HG02610 (cell line): Measurements from ENCODE around the gene SAC3D1.
A peak's percentile ranks its signal among the peaks of the same experiment; 100 is the strongest.
"Not testable (repeated sequence)": the region's sequence is repeated elsewhere in the genome, so short reads cannot be mapped to it uniquely, and the experiment has no call there.

ENCODE experiments used
- ATAC-seq: cut with Tn5 transposase; IDR thresholded peaks from one replicate; pipeline ENCODE4 v1.9.1; 2021; ENCODE audit warnings: mild to moderate bottlenecking, moderate library complexity; ENCODE audit not compliant: unreplicated experiment

Gene SAC3D1

GRCh38 chr11:65040847-65041622 lies at the start of gene SAC3D1:
SAC3D1 (plus strand) TSS chr11:65041210; CDS start chr11:65041293, 83 bp downstream.
- peak; percentile 81 for ATAC-seq

DNA sequence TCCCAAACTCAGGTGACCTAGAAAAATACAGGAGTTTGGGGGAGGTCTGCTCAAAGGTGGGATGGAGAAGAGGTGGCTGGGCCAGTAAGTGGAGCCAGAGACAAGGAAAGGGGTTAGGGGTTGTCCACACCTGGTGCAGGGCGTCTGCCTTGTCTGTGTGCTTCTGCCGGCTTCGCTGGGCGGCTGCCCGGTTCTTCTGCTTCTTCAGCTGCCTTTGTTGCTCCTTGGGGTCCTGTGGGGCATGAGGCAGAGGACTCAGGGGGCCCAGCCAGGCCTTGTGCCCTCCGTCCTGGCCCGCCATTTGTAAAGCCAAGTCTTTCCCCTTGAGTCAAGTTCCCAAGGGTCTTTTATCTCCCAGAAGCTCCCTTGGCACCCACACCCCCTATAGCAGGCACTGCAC lies 46.7 kb upstream of the SAC3D1 start:
- ATAC-seq, result no peak

- ATAC-seq, result no peak
These were observed 44.7 kb upstream of the SAC3D1 start for GRCh38 chr11:64996327-64996709.

- ATAC-seq, result no peak
These were observed 44.2 kb upstream of the SAC3D1 start, which contains the start of gene BATF2 for GRCh38 chr11:64996710-64997380. BATF2 (minus strand) TSS chr11:64996971; CDS start chr11:64996914, 57 bp downstream.

GRCh38 chr11:64998141-64998540 lies 42.9 kb upstream of the SAC3D1 start:
- ATAC-seq, result no peak

DNA sequence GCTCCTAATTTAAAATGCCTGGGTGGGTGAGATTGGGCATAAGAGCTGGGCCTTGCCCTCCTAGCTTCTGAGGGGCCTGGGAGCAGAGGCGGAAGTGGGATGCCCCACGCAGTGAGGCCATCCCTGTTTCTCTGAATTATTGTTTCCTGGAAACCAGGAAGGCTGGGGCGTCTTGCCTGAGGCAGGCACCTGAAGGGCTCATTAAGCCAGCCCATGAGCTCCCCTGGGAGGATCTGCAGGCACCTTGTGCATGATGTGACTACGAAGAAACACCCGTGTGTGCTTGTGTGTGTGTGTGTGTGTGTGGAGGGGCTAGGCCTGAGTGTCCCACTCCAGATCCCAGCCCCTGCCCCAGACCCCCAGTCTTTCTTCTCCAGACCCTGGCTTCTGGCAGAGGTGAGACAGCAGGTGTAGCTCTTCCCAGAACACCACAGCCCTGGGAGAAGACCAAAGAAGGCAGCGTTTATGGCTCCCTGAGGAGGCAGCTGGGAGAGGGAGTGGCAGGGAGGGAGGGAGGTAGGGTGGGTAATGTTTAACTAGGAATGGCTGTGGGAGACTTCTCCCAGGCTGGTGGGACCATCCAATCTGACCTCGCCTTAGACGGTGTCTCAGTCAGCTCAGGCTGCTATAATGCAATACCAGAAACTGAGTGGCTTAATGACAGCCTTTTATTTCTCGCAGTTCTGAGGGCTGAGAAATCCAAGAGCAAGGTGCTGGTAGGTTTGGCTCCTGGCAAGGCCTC lies 42.1 kb upstream of the SAC3D1 start:
- ATAC-seq, result no peak

- ATAC-seq, result no peak
These were observed 41.5 kb upstream of the SAC3D1 start for GRCh38 chr11:64999478-64999877.

DNA sequence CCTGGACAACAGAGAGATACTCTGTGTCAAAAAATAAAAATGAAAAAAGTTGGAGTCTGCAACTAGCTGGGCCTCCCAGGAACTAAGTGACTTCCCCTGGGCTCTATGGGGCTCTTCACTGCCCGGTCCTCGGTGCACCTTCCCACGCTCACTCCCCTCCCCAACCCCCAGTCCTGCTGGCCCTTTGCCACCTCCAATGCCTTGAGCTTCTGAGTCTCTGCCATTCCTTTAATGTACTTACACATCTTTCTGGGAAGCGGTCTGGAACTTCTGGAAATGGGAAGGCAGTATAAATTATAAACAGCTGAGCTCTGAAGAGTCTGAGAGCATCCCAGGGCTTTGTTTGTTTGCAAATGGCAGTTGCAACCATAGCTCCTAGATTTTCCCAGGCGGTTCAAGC lies 38.3 kb upstream of the SAC3D1 start:
- no peak for ATAC-seq

- no peak for ATAC-seq
These were observed 37.7 kb upstream of the SAC3D1 start for GRCh38 chr11:65003282-65003681.

GRCh38 chr11:65003968-65004367 lies 37.0 kb upstream of the SAC3D1 start:
- not testable (repeated sequence) for ATAC-seq

GRCh38 chr11:65008016-65008415 lies 33.0 kb upstream of the SAC3D1 start:
- ATAC-seq, result no peak

DNA sequence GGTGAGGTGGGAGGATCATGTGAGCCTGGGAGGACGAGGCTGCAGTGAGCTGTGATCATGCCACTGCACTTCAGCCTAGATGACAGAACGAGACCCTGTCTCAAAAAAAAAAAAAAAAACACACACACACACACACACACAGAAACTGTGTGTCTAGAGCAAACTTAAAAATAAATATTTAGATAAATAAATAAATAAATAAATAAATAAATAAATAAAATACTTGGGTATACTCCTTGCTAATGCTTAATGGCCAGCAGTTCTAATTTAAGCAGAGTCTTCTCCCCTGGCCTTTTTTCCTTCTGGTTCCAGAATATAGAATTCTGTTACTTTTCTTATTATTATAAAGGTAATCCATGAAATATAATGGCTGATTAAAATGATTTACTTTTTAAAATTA lies 32.1 kb upstream of the SAC3D1 start:
- no peak for ATAC-seq

- ATAC-seq, result peak; percentile 65
These were observed 27.7 kb upstream of the SAC3D1 start for GRCh38 chr11:65013130-65013887.

GRCh38 chr11:65013888-65014725 lies 26.9 kb upstream of the SAC3D1 start, which contains the start of gene ARL2:
ARL2 (plus strand) TSS chr11:65014160; CDS start chr11:65014208, 48 bp downstream.
- peak; percentile 70 for ATAC-seq

DNA sequence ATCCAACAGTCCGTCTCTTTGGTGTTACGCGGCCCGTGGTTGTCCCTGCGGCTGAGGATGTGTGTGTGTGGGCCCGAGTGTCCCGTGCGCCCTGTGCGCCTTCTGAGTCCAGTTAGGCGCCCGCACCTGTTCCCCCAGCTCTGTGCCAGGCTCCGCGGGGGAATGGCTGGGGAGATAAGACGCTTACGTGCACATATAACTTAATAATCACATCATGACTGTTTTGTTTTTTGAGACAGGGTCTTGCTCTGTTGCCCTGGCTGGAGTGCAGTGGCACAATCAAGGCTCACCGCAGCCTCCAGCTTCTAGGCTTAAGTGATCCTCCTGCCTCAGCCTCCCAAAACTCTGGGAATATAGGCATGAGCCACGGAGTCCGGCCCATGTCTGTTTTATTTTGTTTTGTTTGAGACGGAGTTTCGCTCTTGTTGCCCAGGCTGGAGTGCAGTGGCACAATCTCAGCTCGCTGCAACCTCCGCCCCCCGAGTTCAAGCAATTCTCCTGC lies 26.2 kb upstream of the SAC3D1 start:
- ATAC-seq, result no peak

DNA sequence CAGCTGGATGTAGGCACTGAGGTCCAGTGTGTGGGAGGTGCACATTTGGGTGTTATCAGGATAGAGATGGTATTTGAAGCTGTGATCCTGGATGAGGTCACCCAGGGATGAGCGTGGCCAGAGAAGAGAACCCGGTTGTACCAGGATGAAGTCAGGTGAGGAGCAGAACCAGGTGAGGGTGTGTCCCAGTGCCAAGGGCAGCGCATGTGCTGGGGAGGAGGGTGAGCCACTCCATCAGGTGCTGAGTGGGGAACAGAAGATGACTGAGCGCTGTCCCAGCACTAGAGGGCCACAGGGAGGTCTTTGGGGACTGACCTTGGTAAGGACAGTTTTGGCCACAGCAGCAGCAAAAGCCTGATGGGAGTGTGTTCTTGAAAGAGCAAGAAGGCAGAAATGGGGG lies 24.3 kb upstream of the SAC3D1 start:
- ATAC-seq, result no peak

- no peak for ATAC-seq
These were observed 23.1 kb upstream of the SAC3D1 start for GRCh38 chr11:65017937-65018336.

DNA sequence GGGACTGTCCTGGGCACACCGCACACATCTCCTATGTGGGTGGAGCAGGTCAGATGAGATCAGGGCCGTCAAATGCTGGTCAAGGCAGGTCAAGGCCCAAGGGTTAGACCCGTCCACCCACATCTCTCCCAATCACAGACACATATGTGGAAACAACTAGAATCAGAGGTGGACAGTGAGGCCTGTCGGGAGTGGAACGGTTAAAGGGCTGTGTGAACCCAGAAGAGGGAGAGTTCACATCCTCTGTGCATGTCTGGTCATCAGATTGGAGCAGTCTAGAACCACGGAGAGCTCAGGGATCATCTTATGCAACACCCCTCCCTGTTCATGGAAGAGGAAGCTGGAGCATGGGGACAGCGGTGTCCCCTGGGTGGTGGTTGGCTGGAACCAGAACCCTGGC lies 21.2 kb upstream of the SAC3D1 start:
- ATAC-seq, result no peak

- no peak for ATAC-seq
These were observed 20.0 kb upstream of the SAC3D1 start for GRCh38 chr11:65021003-65021402.

GRCh38 chr11:65021509-65021908 lies 19.5 kb upstream of the SAC3D1 start:
- no peak for ATAC-seq
